OCI-LY1 (cell line): ENCODE data around the gene MMP24OS.

Source experiments
- EZH2 ChIP-seq: fragments of 200-600 bp; sonication (generic), shearing (Covaris generic); IDR thresholded peaks from 2 replicates; pipeline ENCODE4 v1.8.0; 2017; ENCODE audit warnings: borderline replicate concordance, mixed run types, mild to moderate bottlenecking, antibody characterized with exemption, low read length, moderate library complexity, mixed read lengths
- TF ChIP-seq, protein P1 (sequence below): fragments of 200-600 bp; sonication (generic), shearing (Covaris generic); IDR thresholded peaks from 2 replicates; pipeline ENCODE4 v1.5.1; 2017; ENCODE audit warnings: mild to moderate bottlenecking, antibody characterized with exemption, low read length, moderate library complexity, mixed read lengths

DNA sequence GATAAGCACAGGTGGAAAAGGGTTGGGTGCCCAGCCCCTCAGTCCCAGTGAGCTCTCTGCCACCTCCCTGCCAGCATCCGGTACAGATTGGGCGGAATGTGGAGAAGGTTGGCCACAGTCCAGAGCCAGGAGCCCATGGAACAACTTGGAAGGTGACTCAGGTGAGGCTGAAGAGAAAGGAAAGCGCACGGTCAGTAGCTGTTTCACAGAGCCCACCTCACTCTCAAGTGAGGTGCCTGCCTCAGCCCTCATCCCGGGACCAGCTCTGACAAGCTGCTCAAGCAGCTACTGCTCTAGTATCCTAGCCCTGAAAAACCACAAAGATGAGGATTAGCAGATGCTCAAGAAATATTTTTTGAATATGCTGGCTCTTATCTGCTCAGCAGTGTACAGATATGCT lies 1.1 kb upstream of the MMP24OS start:
- TF ChIP-seq, protein P1, sequence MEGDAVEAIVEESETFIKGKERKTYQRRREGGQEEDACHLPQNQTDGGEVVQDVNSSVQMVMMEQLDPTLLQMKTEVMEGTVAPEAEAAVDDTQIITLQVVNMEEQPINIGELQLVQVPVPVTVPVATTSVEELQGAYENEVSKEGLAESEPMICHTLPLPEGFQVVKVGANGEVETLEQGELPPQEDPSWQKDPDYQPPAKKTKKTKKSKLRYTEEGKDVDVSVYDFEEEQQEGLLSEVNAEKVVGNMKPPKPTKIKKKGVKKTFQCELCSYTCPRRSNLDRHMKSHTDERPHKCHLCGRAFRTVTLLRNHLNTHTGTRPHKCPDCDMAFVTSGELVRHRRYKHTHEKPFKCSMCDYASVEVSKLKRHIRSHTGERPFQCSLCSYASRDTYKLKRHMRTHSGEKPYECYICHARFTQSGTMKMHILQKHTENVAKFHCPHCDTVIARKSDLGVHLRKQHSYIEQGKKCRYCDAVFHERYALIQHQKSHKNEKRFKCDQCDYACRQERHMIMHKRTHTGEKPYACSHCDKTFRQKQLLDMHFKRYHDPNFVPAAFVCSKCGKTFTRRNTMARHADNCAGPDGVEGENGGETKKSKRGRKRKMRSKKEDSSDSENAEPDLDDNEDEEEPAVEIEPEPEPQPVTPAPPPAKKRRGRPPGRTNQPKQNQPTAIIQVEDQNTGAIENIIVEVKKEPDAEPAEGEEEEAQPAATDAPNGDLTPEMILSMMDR = no peak
- TF ChIP-seq EZH2 = no peak
